Kidney epithelial cell (primary cell): ENCODE measurements around the gene NDUFA8. TPM values are rescaled to one million over a fixed set of nuclear protein-coding genes. Genes with fewer than 3 reads are reported as not detected.

Experiments used
- DNase-seq: peaks from one replicate; pipeline ENCODE4 v3.0.0-alpha.2; 2010; ENCODE audit warnings: low read depth
- H3K27me3 ChIP-seq: 2 replicates; pipeline ENCODE4 v1.6.0; 2011; ENCODE audit warnings: low read length; ENCODE audit not compliant: control insufficient read depth, insufficient read depth
- H3K36me3 ChIP-seq: 2 replicates; pipeline ENCODE4 v1.5.1; 2011; ENCODE audit warnings: low read length; ENCODE audit not compliant: control insufficient read depth, insufficient read depth
- H3K4me3 ChIP-seq: 2 replicates; pipeline ENCODE4 v1.5.1; 2011; ENCODE audit warnings: low read depth, mild to moderate bottlenecking, control low read depth, low read length
- CTCF ChIP-seq: IDR thresholded peaks from 2 replicates; pipeline ENCODE4 v1.5.1; 2011; ENCODE audit warnings: mild to moderate bottlenecking, moderate library complexity, low read length, control low read depth, inconsistent platforms; ENCODE audit not compliant: insufficient read depth, poor library complexity, severe bottlenecking
- total RNA-seq: library from RNA; depleted of rRNA; stranded (reverse); fragments of >200 nt; gene quantifications from 2 replicates; pipeline ENCODE4 v1.2.3, GENCODE V29; 2015

Gene NDUFA8
- total RNA-seq, 1 donor from 2014 or later: 42.7 TPM

- no peak for TF ChIP-seq CTCF
- DNase-seq: no peak
- peaks cover 16% of the 10 kb centered on the region for H3K27me3 ChIP-seq
- no peak overlapping the region for H3K4me3 ChIP-seq
- no peaks in the 10 kb centered on the region for H3K36me3 ChIP-seq
Observed at GRCh38 chr9:122128969-122129343, 30.6 kb downstream of the NDUFA8 start.

- DNase-seq: no peak
- Histone ChIP-seq H3K4me3 (no peak overlapping the region), H3K27me3 (peaks cover 16% of the 10 kb centered on the region), H3K36me3 (no peaks in the 10 kb centered on the region)
- no peak for TF ChIP-seq CTCF
Observed at GRCh38 chr9:122128007-122128968, 31.3 kb downstream of the NDUFA8 start.

GRCh38 chr9:122127396-122127798 lies 32.2 kb downstream of the NDUFA8 start:
- H3K4me3 ChIP-seq: no peak overlapping the region
- H3K36me3 ChIP-seq: no peaks in the 10 kb centered on the region
- DNase-seq: no peak
- H3K27me3 ChIP-seq: peaks cover 16% of the 10 kb centered on the region
- no peak for TF ChIP-seq CTCF

GRCh38 chr9:122126331-122127261 lies 33.0 kb downstream of the NDUFA8 start:
- no peak for TF ChIP-seq CTCF
- peak overlapping the region; percentile 29 for H3K4me3 ChIP-seq
- H3K27me3 ChIP-seq: peaks cover 12% of the 10 kb centered on the region
- no peaks in the 10 kb centered on the region for H3K36me3 ChIP-seq
- no peak for DNase-seq

- Histone ChIP-seq H3K27me3 (peaks cover 7% of the 10 kb centered on the region), H3K4me3 (no peak overlapping the region), H3K36me3 (no peaks in the 10 kb centered on the region)
- DNase-seq: no peak
- no peak for TF ChIP-seq CTCF
Observed at GRCh38 chr9:122125509-122126330, 33.9 kb downstream of the NDUFA8 start.
